ENCODE measurements around the gene MSANTD2. TPM values are rescaled to one million over a fixed set of nuclear protein-coding genes. Genes with fewer than 3 reads are reported as not detected.

MSANTD2 gene
- total RNA-seq, 1 donor from 2014 or later, result 9.8 TPM

- intact Hi-C loops (cut with DNase I), result no loop called here
- no peak for DNase-seq (ENCODE audit: extremely low spot score in 2 of 2)
Observed at GRCh38 chr11:124762624-124763155, 37.5 kb downstream of the MSANTD2 start.

GRCh38 chr11:124762105-124762623, 38.0 kb downstream of the MSANTD2 start, which contains the start of gene ESAM:
Gene ESAM, minus strand, starts transcription at chr11:124762290. Its CDS starts 136 bp downstream, at chr11:124762154.
- Histone ChIP-seq H3K9me3 (no peaks in the 10 kb centered on the region), H3K36me3 (peaks cover 0 to 7% of the 10 kb centered on the region in 2 donors), H3K27me3 (peaks cover 6% of the 10 kb centered on the region), H3K27ac (peak within 1 kb of the TSS; percentile 74), H3K4me1 (peaks cover 49% of the 10 kb centered on the region), H3K4me3 (peak within 1 kb of the TSS; percentile 50 to 53)
- intact Hi-C loops (cut with DNase I), result no loop called here
- no peak for TF ChIP-seq CTCF (IDR thresholded peaks at IDR 0.05)
- peak in 1 of 2 donors; percentile 46 for TF ChIP-seq POLR2AphosphoS5 (IDR thresholded peaks at IDR 0.05; ENCODE audit: insufficient read depth in 1 of 2, low read depth in 1 of 2)
- DNase-seq (ENCODE audit: extremely low spot score in 2 of 2), result no peak

More at GRCh38 chr11:124762624-124763155, 37.5 kb downstream of the MSANTD2 start:
- H3K9me3 ChIP-seq, result no peaks in the 10 kb centered on the region
- peak overlapping the region; percentile 50 to 53 for H3K4me3 ChIP-seq
- no peak for TF ChIP-seq POLR2A (IDR thresholded peaks at IDR 0.05)
- no peak for TF ChIP-seq POLR2AphosphoS5 (IDR thresholded peaks at IDR 0.05; ENCODE audit: insufficient read depth in 1 of 2, low read depth in 1 of 2)
- no peak for TF ChIP-seq CTCF (IDR thresholded peaks at IDR 0.05)
- peaks cover 0 to 10% of the 10 kb centered on the region in 2 donors for H3K36me3 ChIP-seq
- H3K27me3 ChIP-seq, result peaks cover 6% of the 10 kb centered on the region
- peak overlapping the region; percentile 74 for H3K27ac ChIP-seq
- peaks cover 44% of the 10 kb centered on the region for H3K4me1 ChIP-seq

GRCh38 chr11:124761301-124762104, 38.7 kb downstream of the MSANTD2 start:
- Histone ChIP-seq H3K27me3 (peaks cover 6% of the 10 kb centered on the region), H3K36me3 (peaks cover 0 to 7% of the 10 kb centered on the region in 2 donors), H3K9me3 (no peaks in the 10 kb centered on the region), H3K4me3 (peak overlapping the region; percentile 50 to 53), H3K4me1 (peaks cover 50% of the 10 kb centered on the region), H3K27ac (peak overlapping the region; percentile 71)
- DNase-seq (ENCODE audit: extremely low spot score in 2 of 2), result no peak
- intact Hi-C loops (cut with DNase I), result loop anchor here (2.0 kb wide), 1 partner anchor 87 kb away; no protein-coding TSS in a partner anchor
- TF ChIP-seq POLR2A (IDR thresholded peaks at IDR 0.05) (no peak), POLR2AphosphoS5 (IDR thresholded peaks at IDR 0.05; ENCODE audit: insufficient read depth in 1 of 2, low read depth in 1 of 2) (no peak), CTCF (IDR thresholded peaks at IDR 0.05) (no peak)

- Histone ChIP-seq H3K9me3 (no peaks in the 10 kb centered on the region), H3K27ac (peak overlapping the region; percentile 71), H3K27me3 (peaks cover 6% of the 10 kb centered on the region), H3K36me3 (peaks cover 0 to 7% of the 10 kb centered on the region in 2 donors), H3K4me1 (peaks cover 50% of the 10 kb centered on the region), H3K4me3 (peak overlapping the region; percentile 50 to 53)
- no peak for DNase-seq (ENCODE audit: extremely low spot score in 2 of 2)
- intact Hi-C loops (cut with DNase I), result loop anchor here (2.0 kb wide), 1 partner anchor 86 kb away; no protein-coding TSS in a partner anchor
- TF ChIP-seq POLR2AphosphoS5 (IDR thresholded peaks at IDR 0.05; ENCODE audit: insufficient read depth in 1 of 2, low read depth in 1 of 2), result no peak
- TF ChIP-seq POLR2A (IDR thresholded peaks at IDR 0.05), result no peak
Observed at GRCh38 chr11:124760806-124761205, 39.4 kb downstream of the MSANTD2 start.

GRCh38 chr11:124760205-124760652, 40.0 kb downstream of the MSANTD2 start:
- TF ChIP-seq POLR2AphosphoS5 (IDR thresholded peaks at IDR 0.05; ENCODE audit: insufficient read depth in 1 of 2, low read depth in 1 of 2) (no peak), CTCF (IDR thresholded peaks at IDR 0.05) (no peak), POLR2A (IDR thresholded peaks at IDR 0.05) (no peak)
- H3K36me3 ChIP-seq, result peaks cover 0 to 5% of the 10 kb centered on the region in 2 donors
- H3K9me3 ChIP-seq, result no peaks in the 10 kb centered on the region
- H3K4me3 ChIP-seq, result peak overlapping the region; percentile 50 to 53
- peak overlapping the region; percentile 71 for H3K27ac ChIP-seq
- peaks cover 50% of the 10 kb centered on the region for H3K4me1 ChIP-seq
- H3K27me3 ChIP-seq, result peaks cover 6% of the 10 kb centered on the region
- intact Hi-C loops (cut with DNase I), result loop anchor here (2.0 kb wide), 1 partner anchor 85 kb away; no protein-coding TSS in a partner anchor
- no peak for DNase-seq (ENCODE audit: extremely low spot score in 2 of 2)
